ENCODE results near the gene NAGK.

The NAGK gene

DNA sequence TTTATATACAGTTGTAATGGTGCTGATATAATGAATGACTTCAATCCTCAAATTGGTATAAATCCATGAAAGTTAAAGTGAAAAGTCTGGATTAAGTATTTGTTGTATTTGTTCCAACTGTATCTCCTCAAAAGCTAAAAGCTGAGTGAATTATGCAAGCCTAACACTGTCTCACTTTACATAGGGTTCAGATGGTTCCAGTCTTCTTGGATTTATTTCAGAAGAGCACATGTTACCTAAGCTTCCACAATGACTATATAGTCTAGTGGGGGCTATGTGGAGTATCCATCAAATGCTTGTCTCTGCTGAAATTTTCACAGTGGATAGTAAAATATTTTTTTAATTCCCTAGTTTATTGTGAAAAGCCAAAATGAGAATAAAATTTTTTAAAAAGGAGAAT, 48.6 kb downstream of the NAGK start:
- no peak overlapping the region for H3K4me3 ChIP-seq (ENCODE audit: low read length)
- no peak for TF ChIP-seq ZNF274 (IDR thresholded peaks at IDR 0.05; ENCODE audit: low read depth, low read length)

DNA sequence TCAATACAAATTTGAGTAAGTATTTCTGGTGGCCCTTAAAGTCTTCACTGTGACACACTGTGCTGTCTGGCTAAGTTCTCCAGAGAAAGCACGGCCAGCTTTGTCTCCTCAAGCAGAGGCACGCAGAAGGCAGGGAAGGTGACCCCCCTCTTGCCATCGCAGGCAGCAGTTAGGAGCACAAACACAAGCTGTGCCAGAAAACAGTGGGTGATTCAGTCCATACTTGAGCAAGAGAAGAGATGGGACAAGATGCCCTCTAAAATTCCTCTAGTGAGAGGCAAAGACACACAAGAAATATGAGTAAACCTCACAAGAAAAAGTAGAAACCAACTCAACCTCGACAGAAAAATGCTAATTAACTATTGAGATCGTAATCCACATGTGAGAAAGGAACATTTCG, 51.7 kb downstream of the NAGK start:
- no peak for TF ChIP-seq ZNF274 (IDR thresholded peaks at IDR 0.05; ENCODE audit: low read depth, low read length)
- no peak overlapping the region for H3K4me3 ChIP-seq (ENCODE audit: low read length)

DNA sequence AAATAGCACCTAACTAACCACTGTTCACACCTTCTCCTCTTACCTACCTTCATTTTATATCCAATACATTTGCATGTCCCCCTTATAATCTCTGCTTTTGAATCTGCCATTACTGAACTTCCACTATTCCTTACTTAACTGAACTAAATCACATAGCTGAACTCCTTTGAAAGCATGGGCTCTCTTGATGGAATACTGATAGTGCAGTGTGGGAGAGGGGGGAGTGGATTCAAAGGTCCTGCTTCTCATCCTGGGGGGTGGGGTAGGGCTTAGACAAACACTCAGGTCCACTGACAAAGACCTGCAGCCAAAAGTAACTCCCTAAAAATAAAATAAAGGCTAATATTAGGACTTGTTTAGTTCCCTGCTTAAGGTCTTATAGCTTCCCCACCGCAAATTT, 53.0 kb downstream of the NAGK start:
- no peak overlapping the region for H3K4me3 ChIP-seq (ENCODE audit: low read length)
- TF ChIP-seq ZNF274 (IDR thresholded peaks at IDR 0.05; ENCODE audit: low read depth, low read length), result no peak

DNA sequence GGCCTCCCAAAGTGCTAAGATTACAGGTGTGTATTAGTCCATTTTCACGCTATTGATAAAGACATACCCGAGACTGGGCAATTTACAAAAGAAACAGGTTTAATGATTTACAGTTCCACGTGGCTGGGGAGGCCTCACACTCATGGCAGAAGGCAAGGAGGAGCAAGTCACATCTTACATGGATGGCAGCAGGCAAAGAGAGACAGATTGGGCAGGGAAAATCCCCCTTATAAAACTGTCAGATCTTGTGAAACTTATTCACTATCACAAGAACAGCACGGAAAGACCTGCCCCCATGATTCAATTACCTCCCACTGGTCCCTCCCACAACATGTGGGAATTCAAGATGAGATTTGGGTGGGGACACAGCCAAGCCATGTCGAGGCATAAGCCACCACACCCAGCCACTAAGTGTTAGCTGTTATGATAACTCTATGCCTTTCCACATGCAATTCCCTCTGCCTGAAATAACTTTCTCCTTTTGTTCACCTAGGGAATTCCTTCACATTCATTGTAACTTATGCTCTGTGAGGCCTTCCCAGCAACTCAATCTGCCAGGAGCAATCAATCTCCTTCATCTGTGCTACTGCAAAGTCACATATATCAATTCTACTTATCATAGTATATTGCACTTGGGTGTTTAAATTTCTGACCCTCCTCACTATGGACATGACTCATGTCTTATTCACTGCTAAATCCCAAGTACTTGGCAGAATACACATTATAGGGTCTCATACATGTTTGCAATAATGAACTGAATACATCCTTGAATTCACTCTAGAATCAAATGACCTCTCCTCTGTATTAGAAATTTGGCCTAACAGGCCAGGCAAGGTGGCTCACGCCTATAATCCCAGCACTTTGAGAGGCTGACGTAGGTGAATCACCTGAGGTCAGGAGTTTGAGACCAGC, 54.2 kb downstream of the NAGK start:
- no peak for TF ChIP-seq ZNF274 (IDR thresholded peaks at IDR 0.05; ENCODE audit: low read depth, low read length)
- H3K4me3 ChIP-seq (ENCODE audit: low read length), result no peak overlapping the region

DNA sequence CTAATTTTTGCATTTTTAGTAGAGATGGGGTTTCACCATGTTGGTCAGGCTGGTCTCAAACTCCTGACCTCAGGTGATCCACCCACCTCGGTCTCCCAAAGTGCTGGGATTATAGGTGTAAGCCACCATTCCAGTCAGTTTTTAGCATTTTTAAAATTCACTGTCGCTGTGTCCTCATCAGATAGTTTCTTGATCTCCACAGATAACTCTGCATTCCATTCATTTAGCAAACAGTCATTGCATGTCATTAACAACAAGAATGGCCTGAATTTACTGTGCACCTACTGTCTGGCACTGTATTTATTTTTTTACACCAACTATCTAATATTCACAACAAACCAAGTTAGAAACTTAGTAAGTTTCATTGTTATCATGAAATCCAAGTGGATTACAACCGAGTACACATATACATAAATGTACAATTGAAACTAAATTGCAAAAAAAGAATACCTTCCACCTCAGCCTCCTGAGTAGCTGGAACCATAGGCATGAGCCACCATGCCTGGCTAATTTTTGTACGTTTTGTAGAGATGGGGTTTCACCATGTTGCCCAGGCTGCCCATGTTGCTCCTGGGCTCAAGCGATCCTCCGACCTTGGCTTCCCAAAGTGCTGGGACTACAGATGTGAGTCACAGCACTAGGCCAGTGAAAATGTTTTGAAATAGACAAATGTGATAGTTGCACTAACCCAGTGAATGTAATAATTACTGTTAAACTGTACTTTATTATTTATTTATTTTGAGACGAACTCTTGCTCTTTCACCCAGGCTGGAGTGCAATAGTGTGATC, 57.3 kb downstream of the NAGK start:
- TF ChIP-seq ZNF274 (IDR thresholded peaks at IDR 0.05; ENCODE audit: low read depth, low read length), result no peak

DNA sequence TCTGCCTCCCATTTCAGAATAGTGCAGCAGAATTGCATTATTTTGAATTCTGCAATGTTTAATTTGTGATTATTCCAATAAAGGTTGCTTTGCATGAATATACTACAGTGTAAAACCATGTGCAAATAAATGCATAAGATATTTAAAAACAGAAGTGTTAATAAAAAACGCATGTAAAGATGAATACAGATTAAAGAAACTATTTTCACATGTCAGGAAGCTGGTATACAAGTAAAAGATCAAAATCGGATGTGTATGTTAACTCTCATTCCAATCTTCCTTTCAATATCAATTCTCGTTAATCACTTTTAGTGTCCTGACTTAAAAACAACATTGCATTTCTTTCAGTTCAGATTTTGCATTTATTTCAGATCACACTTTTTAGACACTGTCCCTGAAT, 58.5 kb downstream of the NAGK start:
- TF ChIP-seq ZNF274 (IDR thresholded peaks at IDR 0.05; ENCODE audit: low read depth, low read length), result no peak
- H3K4me3 ChIP-seq (ENCODE audit: low read length), result no peak overlapping the region

More for the DNA sequence above, 57.3 kb downstream of the NAGK start:
- no peak overlapping the region for H3K4me3 ChIP-seq (ENCODE audit: low read length)
